B cell (primary cell): ENCODE data around the gene SERPINB6.

Source experiments
- EZH2 ChIP-seq: IDR thresholded peaks from 2 replicates; pipeline ENCODE4 v1.6.1; 2012; ENCODE audit warnings: borderline replicate concordance, low read depth, mild to moderate bottlenecking, moderate library complexity, low read length; ENCODE audit not compliant: insufficient read depth, poor library complexity, severe bottlenecking
- TF ChIP-seq, protein P1 (sequence below): fragments of 200-600 bp; IDR thresholded peaks from one replicate; pipeline ENCODE4 v1.8.0; 2022; ENCODE audit warnings: antibody characterized with exemption, mild to moderate bottlenecking

- TF ChIP-seq, protein P1, sequence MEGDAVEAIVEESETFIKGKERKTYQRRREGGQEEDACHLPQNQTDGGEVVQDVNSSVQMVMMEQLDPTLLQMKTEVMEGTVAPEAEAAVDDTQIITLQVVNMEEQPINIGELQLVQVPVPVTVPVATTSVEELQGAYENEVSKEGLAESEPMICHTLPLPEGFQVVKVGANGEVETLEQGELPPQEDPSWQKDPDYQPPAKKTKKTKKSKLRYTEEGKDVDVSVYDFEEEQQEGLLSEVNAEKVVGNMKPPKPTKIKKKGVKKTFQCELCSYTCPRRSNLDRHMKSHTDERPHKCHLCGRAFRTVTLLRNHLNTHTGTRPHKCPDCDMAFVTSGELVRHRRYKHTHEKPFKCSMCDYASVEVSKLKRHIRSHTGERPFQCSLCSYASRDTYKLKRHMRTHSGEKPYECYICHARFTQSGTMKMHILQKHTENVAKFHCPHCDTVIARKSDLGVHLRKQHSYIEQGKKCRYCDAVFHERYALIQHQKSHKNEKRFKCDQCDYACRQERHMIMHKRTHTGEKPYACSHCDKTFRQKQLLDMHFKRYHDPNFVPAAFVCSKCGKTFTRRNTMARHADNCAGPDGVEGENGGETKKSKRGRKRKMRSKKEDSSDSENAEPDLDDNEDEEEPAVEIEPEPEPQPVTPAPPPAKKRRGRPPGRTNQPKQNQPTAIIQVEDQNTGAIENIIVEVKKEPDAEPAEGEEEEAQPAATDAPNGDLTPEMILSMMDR, result no peak
- no peak for TF ChIP-seq EZH2
Observed at GRCh38 chr6:2961506-2961905, 9.9 kb downstream of the SERPINB6 start.
